NCI-H187 treated with DMSO at 0.1 percent for 48 hours (cell line): ENCODE measurements around the gene CRADD.
"Not testable (repeated sequence)": the region's sequence is repeated elsewhere in the genome, so short reads cannot be mapped to it uniquely, and the experiment has no call there.

Experiments used
- DNase-seq: peaks from one replicate; lab custom pipeline; 2025; lab: John Stamatoyannopoulos, UW

CRADD gene

DNA sequence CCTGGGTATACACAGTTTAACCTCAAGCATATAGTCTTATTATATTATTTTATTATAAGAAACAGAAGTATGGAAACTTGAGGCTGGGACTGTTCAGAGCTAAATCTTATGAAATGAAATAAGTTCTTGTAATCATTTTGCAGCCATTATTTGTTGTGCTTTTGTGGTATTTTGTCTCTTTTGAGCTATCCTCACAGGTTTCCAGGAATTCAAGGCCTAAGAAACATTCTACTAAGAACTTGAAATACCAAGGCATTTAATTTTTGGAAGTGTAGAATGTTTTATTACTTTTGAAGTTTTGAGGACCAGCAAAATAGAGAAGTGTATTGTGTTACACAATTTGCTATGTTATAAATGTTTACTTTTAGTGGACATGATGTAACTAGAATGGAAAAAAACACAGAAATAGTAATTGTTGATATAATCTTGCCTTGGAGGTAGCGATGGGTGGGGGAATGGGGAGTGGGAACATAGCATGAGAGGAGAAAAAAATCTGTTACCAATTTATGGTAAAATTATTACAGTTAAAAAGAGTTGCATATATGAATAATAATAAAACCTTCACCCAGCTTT is 81.7 kb downstream of the CRADD start:
- no peak for DNase-seq

DNA sequence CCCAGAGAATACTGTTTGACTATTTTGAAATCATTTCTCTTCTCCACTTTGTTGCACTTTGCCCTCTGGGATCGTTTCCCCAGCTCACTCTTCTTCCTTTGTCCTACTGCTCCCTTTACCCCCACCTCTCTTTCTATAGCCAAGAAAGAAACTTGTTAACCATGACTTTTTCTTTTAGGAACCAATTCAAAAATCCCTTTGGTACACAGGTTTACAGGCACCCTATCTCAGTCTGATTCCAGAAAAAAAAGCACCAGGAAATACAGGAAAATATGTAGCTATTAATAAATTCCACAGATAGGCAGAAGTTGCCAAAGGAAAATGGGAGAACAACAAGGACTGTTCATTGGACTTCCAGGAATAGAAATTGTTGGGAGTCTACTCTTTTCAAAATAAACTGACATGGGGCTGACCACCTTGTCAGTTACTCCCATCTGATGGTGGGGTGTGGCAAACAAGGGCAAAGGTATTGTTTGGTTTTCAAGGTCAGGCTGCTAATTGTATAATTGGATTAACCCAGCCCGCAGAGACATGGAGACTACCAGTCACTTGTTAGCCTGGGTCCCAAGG is 82.4 kb downstream of the CRADD start:
- DNase-seq: no peak

DNA sequence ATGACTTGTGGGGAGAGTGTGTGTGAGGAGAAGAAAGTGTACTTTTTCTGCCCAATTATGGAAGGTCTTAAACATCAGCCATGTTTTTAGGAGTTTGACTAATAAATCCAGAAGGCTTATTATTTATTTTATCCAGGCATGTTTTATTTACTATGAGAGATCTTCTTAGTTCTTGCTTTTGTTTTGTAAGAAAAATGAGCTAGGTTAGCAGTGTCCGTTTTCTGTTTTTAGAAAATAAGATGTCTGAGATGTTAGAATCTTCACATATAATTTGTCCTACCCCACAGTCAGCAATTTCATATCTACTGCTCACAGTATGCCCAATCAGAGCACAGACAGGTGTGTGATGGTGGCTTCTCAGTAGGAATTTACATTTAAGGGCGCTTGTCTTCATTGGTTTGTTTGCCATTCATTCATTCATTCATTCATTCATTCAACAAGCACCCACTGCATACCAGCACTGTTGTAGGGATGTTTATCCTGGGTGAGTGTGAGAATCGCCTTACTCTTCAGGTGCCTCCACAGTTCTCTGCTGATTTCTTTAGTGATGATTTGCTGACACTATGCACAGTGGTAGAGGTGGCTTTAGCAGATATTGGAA is 83.2 kb downstream of the CRADD start:
- DNase-seq: no peak

DNA sequence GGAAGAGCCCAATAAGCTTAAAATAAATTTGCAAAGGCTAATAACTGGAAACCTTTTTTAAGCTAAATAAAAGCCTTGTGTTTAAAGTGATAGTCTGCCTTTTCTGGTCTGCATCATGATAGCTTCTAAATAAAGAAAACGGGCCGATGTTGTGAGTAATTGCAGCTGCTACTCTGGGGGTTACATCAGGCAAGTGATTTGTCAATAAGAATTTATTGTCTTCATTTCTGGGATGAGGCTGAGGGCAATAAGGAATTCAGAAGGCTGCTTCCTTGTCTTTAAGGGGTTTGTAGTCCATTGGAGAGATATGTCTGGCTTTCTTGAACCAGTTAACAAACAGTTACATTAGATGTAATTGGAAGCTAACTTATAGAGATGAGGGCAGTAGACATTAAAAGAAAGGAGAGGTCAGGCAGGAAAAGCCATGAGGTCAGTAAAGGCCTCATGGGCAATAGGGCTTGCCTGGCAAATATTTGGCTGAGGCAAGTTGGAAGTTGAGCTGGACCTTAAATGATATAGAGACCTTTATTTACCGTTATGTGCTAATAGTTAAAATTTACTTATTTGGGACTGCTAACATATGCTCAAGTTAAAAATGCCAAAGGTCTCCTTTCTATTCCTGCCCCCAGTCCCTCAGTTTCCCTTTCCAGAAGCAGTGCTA is 85.0 kb downstream of the CRADD start:
- DNase-seq: no peak

DNA sequence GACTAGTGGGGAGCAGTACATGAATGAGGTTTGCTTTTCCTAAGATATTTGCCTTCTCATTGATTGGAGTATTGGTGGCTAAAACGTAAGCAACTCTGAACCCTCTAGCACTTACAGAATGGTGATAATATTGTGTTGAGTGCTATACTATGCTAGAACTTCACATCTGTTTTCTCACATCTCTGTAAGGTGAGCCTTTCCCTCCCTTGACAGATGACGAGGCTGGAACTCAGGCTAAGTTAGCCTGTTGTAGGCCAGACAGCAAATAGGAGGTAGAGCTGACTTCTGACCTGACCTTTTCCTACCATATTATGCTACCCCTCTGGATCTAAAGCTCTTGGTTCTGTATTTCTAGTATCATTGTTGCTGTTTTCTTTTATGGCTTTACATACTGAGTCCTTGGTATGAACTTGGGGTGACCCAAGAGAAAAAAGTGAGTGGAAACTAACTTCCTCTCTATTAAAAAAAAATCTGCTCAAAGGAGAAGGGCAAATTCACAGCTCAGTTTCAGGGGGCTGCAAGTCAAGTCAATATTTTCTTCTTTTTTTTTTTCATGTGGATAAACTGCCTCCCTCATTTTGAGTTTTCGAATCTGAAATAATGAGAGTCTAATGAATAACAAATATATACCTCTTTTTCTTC is 85.9 kb downstream of the CRADD start:
- no peak for DNase-seq

DNA sequence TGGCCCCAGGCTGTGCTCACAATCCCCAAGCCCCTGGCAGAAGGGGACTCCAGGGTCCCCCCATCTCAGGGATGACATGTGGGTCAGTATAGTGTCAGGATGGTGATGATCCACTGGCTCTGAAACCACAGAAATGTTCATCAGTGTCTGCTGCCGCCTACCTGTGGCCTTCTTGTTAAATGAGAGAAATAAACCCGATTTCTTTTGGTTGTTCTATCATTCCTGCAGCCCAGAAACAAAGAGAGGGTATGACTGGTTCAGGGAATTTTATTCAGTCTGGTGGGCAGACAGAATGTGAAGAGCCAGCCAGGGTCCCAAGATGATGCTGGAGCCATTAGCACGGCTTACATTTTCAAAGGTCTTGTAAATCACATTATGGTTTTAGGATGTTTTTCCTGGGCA is 86.6 kb downstream of the CRADD start:
- DNase-seq: no peak

DNA sequence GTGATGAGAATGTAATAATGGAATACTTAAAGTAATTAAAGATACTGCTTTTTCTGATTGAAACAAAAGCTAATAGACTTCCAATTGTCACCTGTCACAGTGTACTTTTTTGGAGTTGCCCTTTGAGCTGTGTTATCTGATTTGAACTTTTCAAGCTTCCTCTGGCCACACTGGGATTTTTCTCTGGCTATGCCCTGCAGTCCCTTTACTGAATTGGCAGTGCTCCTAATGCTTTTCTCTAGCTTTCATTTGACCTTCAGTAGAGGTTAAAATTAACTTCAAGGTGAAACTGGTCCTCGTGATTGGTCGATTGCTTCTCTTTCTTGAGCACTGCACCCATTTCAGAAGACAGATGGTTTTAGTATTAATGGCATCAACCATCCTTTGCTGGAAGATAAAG is 89.2 kb downstream of the CRADD start:
- DNase-seq: no peak

DNA sequence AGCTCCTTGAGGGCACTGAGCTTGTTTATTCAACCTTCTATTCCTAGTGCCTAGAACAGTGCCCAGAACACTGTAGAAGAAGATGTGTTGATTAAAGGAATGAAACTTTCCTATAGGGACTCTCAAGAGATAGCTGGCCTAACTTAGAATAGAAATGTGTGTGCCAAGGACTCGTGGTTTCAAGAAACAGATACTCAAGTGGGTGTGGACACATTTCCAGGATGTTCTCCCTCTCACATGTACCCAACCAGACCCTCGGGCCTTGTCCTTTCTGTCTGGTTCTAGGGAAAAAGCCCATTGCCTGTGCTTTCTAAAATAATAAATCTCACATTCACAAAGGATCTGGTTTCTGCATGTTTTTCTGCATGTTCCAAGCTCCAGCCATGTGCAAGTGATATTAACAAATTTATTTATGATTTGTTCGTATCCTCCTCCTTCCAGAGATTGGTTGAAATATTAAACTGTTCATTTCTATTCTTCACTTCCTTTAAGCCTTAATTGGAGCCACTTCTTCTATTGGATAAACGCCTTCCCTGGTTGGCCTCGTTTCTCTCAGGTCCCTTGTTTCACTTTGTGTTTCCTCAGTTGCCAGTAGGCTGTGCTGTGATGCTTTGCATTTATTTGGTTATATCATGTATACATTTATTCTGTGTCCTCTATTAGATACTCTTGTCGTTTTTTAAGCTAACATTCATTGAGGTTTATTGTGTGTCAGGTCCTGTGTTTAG is 89.8 kb downstream of the CRADD start:
- DNase-seq: no peak

DNA sequence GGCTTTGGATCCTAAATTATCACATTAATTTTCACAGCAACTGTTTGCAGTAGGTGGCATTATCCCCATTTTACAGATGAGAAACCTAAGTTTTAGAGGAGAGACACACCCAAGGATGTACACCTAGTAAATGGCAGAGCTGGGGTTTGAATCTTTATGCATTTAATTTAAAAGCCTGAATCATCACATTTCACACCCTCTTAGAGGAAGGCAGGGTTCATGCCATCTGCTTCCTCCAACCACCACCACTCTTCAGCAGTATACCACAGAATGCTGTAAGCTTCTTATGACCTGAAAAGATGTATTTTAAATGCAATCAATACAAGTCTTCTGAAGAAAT is 90.3 kb downstream of the CRADD start:
- DNase-seq: no peak

DNA sequence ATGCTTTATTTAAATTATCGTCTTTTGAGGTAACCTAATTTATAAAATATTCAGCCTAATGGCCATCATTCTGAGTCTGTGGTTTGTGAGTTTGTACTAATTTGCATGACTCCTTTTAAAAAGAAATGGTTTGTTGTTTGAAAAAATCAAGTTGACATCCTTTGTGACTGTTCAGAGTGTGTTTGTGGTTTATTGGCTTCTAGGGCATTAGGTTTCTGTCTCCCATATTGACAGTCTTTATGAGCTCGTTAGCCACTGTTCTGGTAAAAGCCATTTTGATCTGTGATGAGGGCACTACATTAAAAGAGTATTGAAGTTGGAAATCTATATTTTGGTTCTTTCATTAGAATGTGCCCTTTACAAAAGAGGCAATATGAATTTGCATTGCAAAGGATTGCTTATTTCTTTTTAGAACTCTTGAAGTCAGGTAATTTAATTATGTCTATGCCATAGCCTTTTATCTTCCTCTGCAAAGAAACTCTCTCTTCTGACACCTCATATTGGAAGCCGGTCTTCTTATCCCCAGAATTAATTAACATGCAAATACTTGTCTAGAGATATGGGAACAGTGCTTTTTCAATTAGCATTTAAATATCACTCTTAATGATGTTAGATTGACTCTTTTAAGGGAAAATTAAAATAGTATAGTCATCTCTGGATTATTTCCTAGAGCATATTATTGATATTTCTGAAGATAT is 95.0 kb downstream of the CRADD start:
- DNase-seq: no peak

DNA sequence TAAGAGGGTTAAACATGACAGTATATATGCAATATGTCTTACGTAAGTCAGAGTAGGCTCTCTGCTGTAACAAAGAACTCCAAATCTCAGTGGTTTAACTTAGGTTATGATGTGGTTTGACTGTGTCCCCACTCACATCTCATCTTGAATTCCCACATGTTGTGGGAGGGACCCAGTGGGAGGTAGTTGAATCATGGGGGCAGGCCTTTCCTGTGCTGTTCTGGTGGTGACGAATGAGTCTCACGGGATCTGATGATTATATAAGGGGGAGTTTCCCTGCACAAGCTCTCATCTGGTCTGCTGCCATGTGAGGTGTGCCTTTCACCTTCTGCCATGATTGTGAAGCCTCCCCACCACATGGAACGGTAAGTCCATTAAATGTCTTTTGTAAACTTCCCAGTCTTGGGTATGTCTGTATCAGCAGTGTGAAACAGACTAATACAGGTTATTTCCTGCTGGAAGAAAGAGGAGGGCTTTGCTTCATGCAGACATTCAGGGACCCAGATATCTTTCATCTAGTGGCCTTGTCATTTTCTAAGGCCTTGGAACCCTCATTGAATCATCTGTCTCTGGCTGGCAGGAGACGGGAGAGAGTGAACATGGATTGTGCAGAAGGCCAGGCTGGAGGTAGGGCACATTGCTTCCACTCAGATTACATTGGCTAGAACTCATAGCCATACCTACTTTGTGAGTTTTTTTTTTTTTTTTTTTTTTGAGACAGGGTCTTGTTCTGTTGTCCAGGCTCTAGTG is 96.1 kb downstream of the CRADD start:
- DNase-seq: no peak

DNA sequence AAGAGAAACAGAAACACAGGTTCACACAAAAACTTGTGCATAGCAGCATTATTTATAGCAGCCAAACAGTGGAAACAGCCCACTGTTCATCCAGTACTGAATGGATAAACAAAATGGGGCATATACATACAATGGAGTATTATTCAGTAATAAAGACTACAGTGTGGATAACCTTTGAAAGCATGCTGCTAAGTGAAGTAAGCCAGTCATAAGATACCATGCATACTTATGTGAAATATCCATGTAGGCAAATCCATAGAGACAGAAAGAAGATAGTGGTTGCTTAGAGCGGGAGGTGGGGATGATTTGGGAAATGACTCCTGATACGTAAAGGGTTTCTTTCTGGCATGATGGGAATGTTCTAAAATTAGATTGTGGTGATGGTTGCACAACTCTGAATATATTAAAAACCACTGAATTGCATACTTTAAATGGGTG is 99.4 kb downstream of the CRADD start:
- no peak for DNase-seq

DNA sequence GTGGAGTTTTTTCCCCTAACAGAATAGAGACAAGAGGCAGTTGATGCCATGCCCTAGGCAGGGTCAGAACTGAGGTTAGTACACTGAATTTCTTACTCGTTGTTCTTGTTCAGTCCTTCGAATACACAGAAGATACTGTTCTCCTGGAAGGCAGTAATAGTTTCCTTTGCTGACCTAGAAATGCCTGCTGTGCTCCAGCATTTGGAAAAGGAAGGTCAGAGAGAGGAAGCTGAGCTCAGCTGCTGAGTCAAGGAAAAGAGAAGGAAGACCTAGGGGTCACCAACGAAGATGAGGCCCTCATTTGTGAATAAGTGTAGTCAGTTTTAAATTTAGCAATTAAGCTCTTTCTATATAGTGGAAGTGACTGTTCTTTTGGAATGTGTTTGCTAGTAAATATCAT is 100.1 kb downstream of the CRADD start:
- no peak for DNase-seq

DNA sequence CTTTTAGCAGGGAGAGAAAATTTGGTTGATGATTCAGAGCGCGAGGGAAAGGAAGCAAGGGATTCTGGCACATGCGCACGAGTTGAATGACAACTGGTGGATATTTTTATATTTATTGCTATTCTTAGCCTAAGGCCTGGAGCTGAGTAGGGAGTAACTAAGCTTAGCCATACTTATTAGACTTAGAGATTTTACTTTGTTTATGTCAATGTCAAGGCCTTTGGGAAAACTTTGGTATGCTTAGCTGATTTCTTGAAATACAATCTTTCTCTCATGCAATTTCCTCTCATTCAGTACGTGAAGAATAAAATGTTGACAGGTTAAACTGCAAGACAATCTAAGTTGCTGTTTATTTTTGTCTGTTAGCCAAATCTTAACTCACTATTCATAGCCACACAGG is 101.1 kb downstream of the CRADD start:
- no peak for DNase-seq

DNA sequence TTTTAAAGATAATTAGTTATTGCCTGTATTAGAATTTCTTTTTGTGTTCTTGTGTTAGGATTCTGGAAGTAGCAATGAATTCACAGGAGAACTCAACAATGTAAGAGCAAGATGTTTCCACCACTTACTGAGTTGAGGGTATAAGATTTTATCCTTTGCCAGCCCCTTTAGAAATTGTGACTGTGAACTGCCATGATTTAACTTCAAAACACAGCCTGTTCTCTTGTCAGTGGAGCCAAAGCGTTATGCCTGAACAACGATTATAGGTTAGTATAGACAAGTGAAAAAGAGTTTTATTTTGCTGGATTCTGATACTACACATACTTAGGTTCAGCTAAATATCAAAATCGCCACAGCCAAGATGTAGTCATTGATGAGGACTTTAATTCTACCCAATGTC is 101.6 kb downstream of the CRADD start:
- DNase-seq: no peak

DNA sequence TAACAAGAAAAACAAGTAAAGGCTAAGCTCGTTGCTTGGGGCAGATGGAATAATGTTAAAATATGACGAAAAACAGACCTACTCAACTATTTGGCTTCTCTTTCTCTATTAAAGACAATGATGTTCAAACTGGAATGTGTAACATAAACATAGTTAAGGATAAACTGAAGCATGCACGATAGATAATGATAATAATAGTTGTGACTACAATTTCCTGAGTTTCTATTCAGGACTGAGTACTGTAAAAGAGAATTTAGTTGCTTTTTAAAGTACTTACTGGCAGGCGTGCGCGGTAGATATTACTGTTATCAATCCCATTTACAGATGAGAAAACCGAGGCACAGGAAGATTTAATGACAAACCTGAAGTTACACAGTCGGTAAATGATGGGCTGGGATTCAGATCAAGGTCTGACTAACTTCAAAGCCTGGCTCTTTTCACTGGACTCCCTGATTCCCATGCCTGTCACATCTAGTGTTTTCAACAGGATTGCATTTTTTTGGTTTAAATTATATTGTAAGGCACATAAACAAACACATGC is 103.0 kb downstream of the CRADD start:
- DNase-seq: no peak

DNA sequence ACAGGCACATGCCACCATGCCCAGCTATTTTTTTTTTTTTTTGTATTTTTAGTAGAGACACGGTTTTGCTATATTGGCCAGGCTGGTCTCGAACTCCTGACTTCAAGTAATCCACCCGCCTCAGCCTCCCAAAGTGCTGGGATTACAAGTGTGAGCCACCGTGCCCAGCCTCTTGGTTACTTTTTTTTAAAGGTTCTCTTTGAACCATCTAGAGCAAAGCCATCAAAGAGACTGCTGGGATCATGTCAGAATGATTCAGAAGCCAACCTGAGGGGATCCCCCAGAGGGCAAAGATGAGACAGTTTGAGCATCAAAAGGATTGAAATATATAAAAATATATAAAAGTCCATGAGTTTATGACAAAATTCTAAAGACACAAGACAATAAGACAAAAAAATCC is 103.7 kb downstream of the CRADD start:
- not testable (repeated sequence) for DNase-seq

DNA sequence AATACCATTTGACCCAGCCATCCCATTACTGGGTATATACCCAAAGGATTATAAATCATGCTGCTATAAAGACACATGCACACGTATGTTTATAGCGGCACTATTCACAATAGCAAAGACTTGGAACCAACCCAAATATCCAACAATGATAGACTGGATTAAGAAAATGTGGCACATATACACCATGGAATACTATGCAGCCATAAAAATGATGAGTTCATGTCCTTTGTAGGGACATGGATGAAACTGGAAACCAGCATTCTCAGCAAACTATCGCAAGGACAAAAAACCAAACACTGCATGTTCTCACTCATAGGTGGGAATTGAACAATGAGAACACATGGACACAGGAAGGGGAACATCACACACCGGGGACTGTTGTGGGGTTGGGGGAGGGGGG is 104.8 kb downstream of the CRADD start:
- not testable (repeated sequence) for DNase-seq

DNA sequence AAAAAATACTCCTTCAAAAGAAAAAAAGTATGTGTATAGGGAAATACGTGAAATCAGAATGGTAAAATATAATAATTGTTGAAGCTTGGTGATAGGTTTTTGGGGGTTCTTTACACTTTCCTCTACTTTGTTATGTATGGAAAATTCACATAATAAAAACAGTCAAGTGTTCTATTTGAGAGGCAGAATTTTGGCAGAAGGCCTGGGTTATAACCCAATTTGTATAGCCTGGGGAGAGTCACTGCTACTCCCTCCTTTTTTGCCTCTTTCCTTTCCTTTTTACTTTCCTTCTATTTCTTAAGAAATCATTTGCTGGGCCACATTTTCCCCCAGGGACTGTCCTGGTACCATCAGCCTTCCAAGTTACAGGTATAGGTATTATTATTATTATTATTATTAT is 105.7 kb downstream of the CRADD start:
- DNase-seq: no peak

DNA sequence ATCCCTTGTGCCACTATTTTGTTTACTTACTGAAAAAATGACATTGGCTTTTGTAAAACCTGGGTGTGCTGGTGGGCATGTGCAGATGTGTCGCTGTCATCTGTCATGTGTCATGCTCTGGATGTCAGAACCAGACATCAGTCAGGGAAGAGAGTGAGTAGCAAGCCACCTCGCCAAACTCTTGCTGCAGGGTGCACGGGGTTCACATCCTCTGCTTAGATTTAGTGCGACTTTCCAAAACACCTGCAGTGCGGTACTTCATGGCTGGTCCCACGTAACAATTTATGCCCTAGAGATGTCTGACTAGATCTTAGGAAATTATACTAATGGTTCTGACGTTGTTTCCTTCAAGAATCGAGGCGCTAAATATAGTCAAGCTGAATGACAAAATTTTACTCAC is 106.7 kb downstream of the CRADD start:
- DNase-seq: no peak
